SHP77 treated with DMSO at 0.1 percent for 48 hours (cell line): ENCODE results near the gene ASB12.

Source experiments
- DNase-seq: peaks from one replicate; lab custom pipeline; 2025; lab: John Stamatoyannopoulos, UW

Gene ASB12

GRCh38 chrX:64186974-64187761 lies 43.2 kb downstream of the ASB12 start:
- DNase-seq: no peak

- DNase-seq: no peak
Measured at GRCh38 chrX:64184396-64184795, 46.0 kb downstream of the ASB12 start.

- DNase-seq: no peak
Measured at GRCh38 chrX:64182208-64182607, 48.2 kb downstream of the ASB12 start.

GRCh38 chrX:64176876-64177275 lies 53.5 kb downstream of the ASB12 start:
- no peak for DNase-seq
